Activated CD4-positive, alpha-beta memory T cell treated with anti-CD3 and anti-CD28 coated beads for 36 hours (primary cell): ENCODE results near the gene PPM1M. TPM values are rescaled to one million over a fixed set of nuclear protein-coding genes. Genes with fewer than 3 reads are reported as not detected.

ENCODE experiments used
- CTCF ChIA-PET: fragments of 350-600 bp; sonication (Branson Sonifier 250); formaldehyde crosslinking; loops from one replicate; lab custom pipeline; 2021; ENCODE audit warnings: antibody characterized with exemption, inconsistent platforms; lab: Charles Lee
- POLR2A ChIA-PET: fragments of 350-600 bp; sonication (Branson Sonifier 250); formaldehyde crosslinking; loops from one replicate; lab custom pipeline; 2021; ENCODE audit warnings: antibody characterized with exemption; lab: Charles Lee
- DNase-seq: peaks from one replicate; pipeline ENCODE4 v3.0.0-alpha.2; 2020
- H3K27ac Mint-ChIP-seq: one replicate; pipeline ENCODE4 v1.8.0; 2021; ENCODE audit warnings: mixed read lengths
- H3K27me3 Mint-ChIP-seq: one replicate; pipeline ENCODE4 v1.8.0; 2021; ENCODE audit warnings: mixed read lengths
- H3K36me3 Mint-ChIP-seq: one replicate; pipeline ENCODE4 v1.8.0; 2021; ENCODE audit warnings: mixed read lengths
- H3K4me1 Mint-ChIP-seq: one replicate; pipeline ENCODE4 v1.8.0; 2021; ENCODE audit warnings: low read depth, mixed read lengths
- H3K4me3 Mint-ChIP-seq: one replicate; pipeline ENCODE4 v1.8.0; 2021; ENCODE audit warnings: mild to moderate bottlenecking, mixed read lengths
- H3K9me3 Mint-ChIP-seq: one replicate; pipeline ENCODE4 v1.8.0; 2021; ENCODE audit warnings: mixed read lengths
- intact Hi-C: fragments of 100-400 bp; cut with micrococcal nuclease; formaldehyde crosslinking; loops from one replicate; pipeline ENCODE4 v1.15.1; 2023
- total RNA-seq, 2 experiments: library from RNA; stranded (reverse); gene quantifications; one replicate each; pipeline ENCODE4 v1.2.3, GENCODE V29; 2021

The PPM1M gene
- total RNA-seq, 2 experiments from 2014 or later = 111 TPM

DNA sequence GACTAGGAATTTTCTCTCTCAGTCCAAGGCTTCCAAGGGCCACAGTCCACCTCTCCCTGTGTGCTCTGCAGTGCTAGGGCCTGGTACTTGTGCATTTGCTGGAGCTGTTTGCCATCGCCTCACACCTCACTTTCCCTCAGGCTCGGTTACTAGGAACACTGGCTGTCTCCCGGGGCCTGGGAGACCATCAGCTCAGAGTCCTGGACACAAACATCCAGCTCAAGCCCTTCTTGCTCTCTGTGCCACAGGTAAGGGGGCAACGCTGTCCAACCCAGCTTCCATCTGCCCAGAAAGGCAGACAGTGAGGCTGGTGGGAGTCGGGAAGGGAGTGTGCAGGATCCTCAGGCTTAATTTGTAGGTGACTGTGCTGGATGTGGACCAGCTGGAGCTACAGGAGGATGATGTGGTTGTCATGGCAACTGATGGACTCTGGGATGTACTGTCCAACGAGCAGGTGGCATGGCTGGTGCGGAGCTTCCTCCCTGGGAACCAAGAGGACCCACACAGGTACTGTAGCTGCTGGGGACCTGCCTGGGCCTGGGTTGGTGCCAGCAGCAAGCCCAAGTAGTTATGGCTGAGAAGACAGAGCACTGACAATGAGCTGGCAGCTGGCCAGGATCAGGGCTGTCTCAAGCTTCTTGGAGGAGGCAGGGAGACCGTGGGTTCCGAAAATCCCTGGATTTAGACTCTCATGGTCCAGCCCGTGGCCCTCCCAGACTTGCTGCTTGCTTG is 3.4 kb downstream of the PPM1M start:
- intact Hi-C loops = no loop called here
- DNase-seq = peak; percentile 40
- peaks cover 59% of the 10 kb centered on the region for H3K36me3 Mint-ChIP-seq
- H3K27ac Mint-ChIP-seq = peak overlapping the region; percentile 94
- peak overlapping the region; percentile 95 for H3K4me3 Mint-ChIP-seq
- peaks cover 77% of the 10 kb centered on the region for H3K4me1 Mint-ChIP-seq
- CTCF ChIA-PET = interaction anchor here (0.9 to 4.9 kb wide), 6 partner anchors 10 to 90 kb away, joined by 3 to 23 read pairs (median 4); partner anchors contain the start of gene TWF2
- H3K9me3 Mint-ChIP-seq = no peaks in the 10 kb centered on the region
- POLR2A ChIA-PET = interaction anchor here (0.8 to 2.4 kb wide), 7 partner anchors 8 to 234 kb away, joined by 3 to 7 read pairs (median 6); partner anchors contain the start of gene WDR82
- H3K27me3 Mint-ChIP-seq = no peaks in the 10 kb centered on the region

DNA sequence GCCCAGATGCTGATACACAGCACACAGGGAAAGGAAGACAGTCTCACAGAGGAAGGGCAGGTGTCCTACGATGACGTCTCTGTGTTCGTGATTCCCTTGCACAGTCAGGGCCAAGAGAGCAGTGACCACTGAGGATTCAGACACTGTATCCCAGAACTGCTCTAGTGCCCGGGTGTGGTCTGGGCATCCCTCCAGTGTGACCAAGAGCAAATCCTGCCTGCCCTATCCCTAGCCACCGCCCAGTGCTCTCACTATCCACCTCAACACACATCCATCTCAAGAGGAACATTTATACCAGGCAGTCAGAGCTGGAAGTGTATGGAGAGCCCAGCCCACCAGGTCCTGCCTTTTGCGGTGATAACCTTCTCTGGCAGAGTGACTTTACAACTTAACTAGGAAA is 4.1 kb downstream of the PPM1M start:
- Mint-ChIP-seq H3K27ac (peak overlapping the region; percentile 94), H3K9me3 (no peaks in the 10 kb centered on the region), H3K4me1 (peaks cover 77% of the 10 kb centered on the region), H3K27me3 (no peaks in the 10 kb centered on the region), H3K4me3 (peak overlapping the region; percentile 18), H3K36me3 (peaks cover 62% of the 10 kb centered on the region)
- POLR2A ChIA-PET = interaction anchor here (1.0 to 5.1 kb wide), 4 partner anchors 8 to 27 kb away, joined by 3 to 87 read pairs (median 6); partner anchors contain the start of genes PPM1M and TWF2
- intact Hi-C loops = no loop called here
- CTCF ChIA-PET = interaction anchor here (1.0 to 4.9 kb wide), 4 partner anchors 11 to 29 kb away, joined by 3 to 23 read pairs (median 5); partner anchors contain the start of gene TWF2
- DNase-seq = no peak

DNA sequence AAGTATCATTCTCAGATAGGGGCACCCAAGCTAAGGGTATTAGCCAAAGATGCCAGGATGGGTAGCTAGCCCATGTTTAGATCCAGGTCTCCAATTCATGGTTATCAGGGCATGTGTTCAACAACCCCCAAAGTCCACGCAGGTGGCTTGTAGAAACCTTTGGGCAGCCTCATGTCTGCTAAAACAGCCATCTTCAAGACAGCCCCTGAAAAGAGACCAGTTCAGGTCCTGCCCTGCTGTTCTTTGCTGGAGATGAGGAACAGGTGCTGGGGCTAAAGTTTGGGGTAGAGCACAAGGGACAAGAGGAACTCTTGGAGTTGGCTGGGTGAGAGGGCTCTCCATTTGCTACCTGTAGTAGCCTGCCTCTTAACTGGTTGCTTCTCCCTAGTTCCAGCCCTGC is 4.6 kb downstream of the PPM1M start:
- intact Hi-C loops = no loop called here
- Mint-ChIP-seq H3K9me3 (no peaks in the 10 kb centered on the region), H3K36me3 (peaks cover 65% of the 10 kb centered on the region), H3K4me3 (no peak overlapping the region), H3K4me1 (peaks cover 75% of the 10 kb centered on the region), H3K27me3 (no peaks in the 10 kb centered on the region), H3K27ac (peak overlapping the region; percentile 94)
- ChIA-PET POLR2A (interaction anchor here (0.7 to 5.1 kb wide), 4 partner anchors 9 to 26 kb away, joined by 3 to 87 read pairs (median 6); partner anchors contain the start of genes PPM1M and TWF2), CTCF (interaction anchor here (1.1 to 4.9 kb wide), 4 partner anchors 18 to 89 kb away, joined by 4 to 23 read pairs (median 5); no protein-coding TSS in a partner anchor)
- DNase-seq = no peak

DNA sequence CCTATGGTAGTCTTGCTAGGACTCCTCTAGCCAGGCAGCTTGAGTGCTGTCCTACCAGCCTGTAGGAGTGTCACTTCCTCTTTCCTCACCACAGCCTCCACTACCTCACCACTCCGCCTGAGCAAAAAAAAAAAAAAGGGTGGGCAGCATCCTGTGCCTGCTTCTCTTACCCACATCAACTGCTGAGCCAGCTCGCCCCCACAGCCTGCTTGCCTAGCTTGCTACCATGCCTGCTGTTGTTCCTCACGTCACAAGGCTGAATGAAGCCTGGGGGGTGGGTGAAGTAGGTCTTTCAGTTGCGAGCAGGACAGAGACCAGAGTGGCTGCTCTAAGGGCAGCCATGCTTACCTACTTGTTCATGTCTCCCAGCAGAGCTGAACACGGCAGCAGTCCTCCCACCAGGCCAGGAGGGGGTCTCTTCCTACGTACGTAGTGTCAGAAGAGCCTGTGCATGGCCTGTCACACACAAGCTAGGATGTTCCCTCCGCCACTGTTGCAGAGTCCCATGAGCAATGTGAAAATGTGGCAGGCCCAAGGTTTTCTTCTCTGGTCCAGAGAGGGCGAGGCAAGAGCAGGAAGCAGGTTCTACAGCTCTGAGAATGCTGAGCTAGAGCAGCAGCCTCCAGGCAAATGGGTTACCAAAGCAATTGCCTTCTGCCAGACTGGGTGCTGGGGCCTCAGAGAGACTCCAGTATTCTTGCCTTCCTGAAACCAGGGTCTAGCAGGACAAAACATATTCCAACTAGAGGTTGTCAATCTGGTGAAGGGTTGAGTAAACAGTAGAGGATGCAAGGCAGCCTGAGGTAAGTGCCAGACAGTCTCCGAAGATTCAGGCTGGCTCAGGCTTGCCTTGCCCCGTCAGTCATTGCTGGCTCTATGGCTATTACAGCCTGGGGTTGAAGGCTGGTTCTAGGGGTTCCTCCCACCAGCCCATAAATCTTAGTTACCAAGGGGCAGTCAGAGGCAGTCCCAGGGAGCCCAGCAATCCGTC is 8.1 kb downstream of the PPM1M start:
- Mint-ChIP-seq H3K4me1 (peaks cover 88% of the 10 kb centered on the region), H3K36me3 (peaks cover 73% of the 10 kb centered on the region), H3K27ac (peak overlapping the region; percentile 97), H3K4me3 (peak overlapping the region; percentile 71), H3K9me3 (no peaks in the 10 kb centered on the region), H3K27me3 (no peaks in the 10 kb centered on the region)
- CTCF ChIA-PET = interaction anchor here (0.7 to 3.5 kb wide), 17 partner anchors 9 to 453 kb away, joined by 3 to 27 read pairs (median 5); partner anchors contain the start of genes TWF2 and WDR82
- POLR2A ChIA-PET = interaction anchor here (1.4 to 5.1 kb wide), 10 partner anchors 10 to 37 kb away, joined by 3 to 87 read pairs (median 6); partner anchors contain the start of genes PPM1M, TWF2 and WDR82
- DNase-seq = peak; percentile 93
- intact Hi-C loops = loop anchor here (1.0 kb wide), 3 partner anchors 12 to 25 kb away; partner anchors contain the start of gene WDR82

DNA sequence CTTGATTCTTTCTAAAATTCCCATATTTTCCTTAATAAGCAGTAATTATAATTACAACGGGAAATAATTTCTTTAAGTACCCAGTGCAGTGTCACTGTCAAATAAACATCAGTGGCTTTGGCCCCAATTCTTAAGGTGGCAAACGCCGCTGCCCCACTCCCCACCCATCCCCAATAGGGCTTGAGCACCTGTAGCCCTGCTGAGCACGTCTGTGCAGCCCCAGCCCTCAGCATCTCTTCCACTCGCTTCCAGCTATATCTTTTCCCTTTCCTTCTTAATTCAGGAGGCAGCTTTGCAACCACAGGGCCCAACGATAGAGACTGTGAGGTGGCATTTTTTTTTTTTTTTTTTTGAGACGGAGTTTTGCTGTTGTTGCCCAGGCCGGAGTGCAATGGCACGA is 9.0 kb downstream of the PPM1M start:
- Mint-ChIP-seq H3K4me3 (no peak overlapping the region), H3K27me3 (no peaks in the 10 kb centered on the region), H3K27ac (peak overlapping the region; percentile 97), H3K36me3 (peaks cover 76% of the 10 kb centered on the region), H3K9me3 (no peaks in the 10 kb centered on the region), H3K4me1 (peaks cover 88% of the 10 kb centered on the region)
- ChIA-PET POLR2A (interaction anchor here (1.6 to 5.1 kb wide), 4 partner anchors 13 to 38 kb away, joined by 3 to 87 read pairs (median 44); partner anchors contain the start of genes PPM1M, TWF2 and WDR82), CTCF (interaction anchor here (0.8 to 3.5 kb wide), 5 partner anchors 12 to 35 kb away, joined by 3 to 27 read pairs (median 5); partner anchors contain the start of gene WDR82)
- intact Hi-C loops = no loop called here
- DNase-seq = no peak

DNA sequence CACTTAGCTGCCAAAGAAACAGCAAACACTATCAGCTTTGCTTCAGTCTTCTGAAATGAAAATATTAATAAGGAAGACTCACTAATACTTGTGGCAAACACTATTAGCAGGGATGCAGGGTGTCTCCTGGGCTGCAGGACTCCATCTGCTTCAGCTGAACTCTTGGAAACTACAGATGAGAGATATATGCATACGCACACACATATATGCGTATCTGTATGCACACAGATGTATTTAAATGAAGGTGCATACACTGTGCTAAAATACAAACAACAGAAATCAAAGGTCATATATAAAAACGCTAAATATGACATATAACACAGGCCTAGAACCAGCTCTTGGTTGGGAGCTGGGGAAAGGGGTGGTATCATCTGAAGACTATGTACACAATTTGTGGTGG is 10.6 kb downstream of the PPM1M start:
- H3K4me1 Mint-ChIP-seq = peaks cover 87% of the 10 kb centered on the region
- no peak overlapping the region for H3K4me3 Mint-ChIP-seq
- DNase-seq = no peak
- H3K36me3 Mint-ChIP-seq = peaks cover 82% of the 10 kb centered on the region
- no peaks in the 10 kb centered on the region for H3K9me3 Mint-ChIP-seq
- no peaks in the 10 kb centered on the region for H3K27me3 Mint-ChIP-seq
- POLR2A ChIA-PET = interaction anchor here (0.8 to 1.8 kb wide), 2 partner anchors 14 to 16 kb away, joined by 3 to 6 read pairs; no protein-coding TSS in a partner anchor
- CTCF ChIA-PET = interaction anchor here (0.6 to 1.1 kb wide), 2 partner anchors 21 to 190 kb away, joined by 4 read pairs; no protein-coding TSS in a partner anchor
- H3K27ac Mint-ChIP-seq = peak overlapping the region; percentile 97
- intact Hi-C loops = no loop called here

DNA sequence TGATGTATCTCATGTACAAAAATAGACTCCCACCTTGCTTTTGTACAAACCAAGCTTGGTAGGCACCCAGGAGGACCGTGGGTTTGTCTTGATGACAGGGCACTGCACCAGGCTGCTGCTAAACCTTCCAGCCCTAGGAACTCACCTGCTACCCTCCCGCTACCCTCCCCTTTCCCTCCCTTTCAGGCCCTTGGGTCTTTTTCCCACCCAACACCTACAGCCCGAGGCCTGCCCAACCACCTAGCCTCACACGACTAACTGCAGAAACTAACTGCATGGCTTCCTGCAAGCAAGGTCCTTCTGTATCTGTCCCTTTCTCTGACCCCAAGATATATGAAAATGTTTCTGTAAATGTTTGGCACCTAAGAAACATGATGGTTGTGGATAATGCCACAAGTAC is 11.1 kb downstream of the PPM1M start:
- peaks cover 91% of the 10 kb centered on the region for H3K4me1 Mint-ChIP-seq
- no peak for DNase-seq

DNA sequence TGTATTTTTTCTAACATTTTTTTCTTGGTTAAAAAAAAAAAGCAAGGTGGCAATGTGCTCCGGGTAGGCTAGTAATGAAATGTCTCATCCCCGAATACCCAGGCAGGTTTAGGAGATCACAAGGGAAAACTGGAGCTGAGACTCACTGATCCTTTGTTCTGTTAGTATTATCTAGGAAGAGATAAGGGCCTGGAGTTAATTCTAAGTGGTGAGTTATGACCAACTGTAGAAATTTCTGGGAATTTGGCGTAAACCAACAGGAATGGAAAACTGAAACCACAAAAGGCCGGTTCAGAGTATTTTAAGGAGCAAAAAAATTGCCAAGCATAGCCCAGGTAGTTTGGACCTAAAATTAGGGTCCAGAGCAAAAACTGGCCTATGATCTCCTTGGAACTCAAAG is 12.4 kb downstream of the PPM1M start:
- Mint-ChIP-seq H3K27me3 (no peaks in the 10 kb centered on the region), H3K4me1 (peaks cover 91% of the 10 kb centered on the region), H3K9me3 (no peaks in the 10 kb centered on the region), H3K4me3 (no peak overlapping the region), H3K27ac (peak overlapping the region; percentile 97), H3K36me3 (peaks cover 87% of the 10 kb centered on the region)
- POLR2A ChIA-PET = interaction anchor here (0.7 to 1.6 kb wide), 3 partner anchors 9 to 24 kb away, joined by 3 to 6 read pairs (median 4); partner anchors contain the start of gene PPM1M
- no peak for DNase-seq
- intact Hi-C loops = no loop called here
- CTCF ChIA-PET = interaction anchor here (1.4 to 4.2 kb wide), 2 partner anchors 13 to 26 kb away, joined by 5 to 21 read pairs; no protein-coding TSS in a partner anchor

More for the DNA sequence above, 11.1 kb downstream of the PPM1M start:
- intact Hi-C loops = no loop called here
- POLR2A ChIA-PET = interaction anchor here (0.8 to 1.8 kb wide), 3 partner anchors 8 to 16 kb away, joined by 3 to 6 read pairs (median 5); no protein-coding TSS in a partner anchor
- Mint-ChIP-seq H3K36me3 (peaks cover 83% of the 10 kb centered on the region), H3K27me3 (no peaks in the 10 kb centered on the region), H3K9me3 (no peaks in the 10 kb centered on the region), H3K27ac (peak overlapping the region; percentile 97), H3K4me3 (no peak overlapping the region)
- CTCF ChIA-PET = interaction anchor here (1.1 kb wide), 1 partner anchor 190 kb away, joined by 4 read pairs; no protein-coding TSS in a partner anchor

DNA sequence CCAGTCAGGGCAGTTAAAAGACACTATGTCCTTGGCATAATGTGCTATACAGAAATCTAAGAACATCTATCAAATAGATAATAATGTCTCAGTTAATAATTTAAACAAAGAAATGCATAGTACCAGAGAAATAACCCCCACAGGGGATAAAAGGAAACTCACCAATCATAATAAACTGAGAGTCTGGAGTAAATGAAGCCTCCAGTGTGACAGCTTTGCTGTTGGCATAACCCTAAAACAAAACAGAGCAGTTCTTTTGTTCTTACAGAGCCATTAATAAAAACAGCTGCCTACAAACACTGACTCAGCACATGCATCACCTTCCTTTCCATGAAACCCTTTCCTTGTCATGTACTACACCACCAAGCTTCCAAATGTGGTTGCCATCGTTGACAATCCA is 13.5 kb downstream of the PPM1M start:
- DNase-seq = no peak
- peak overlapping the region; percentile 97 for H3K27ac Mint-ChIP-seq
- ChIA-PET POLR2A (interaction anchor here (0.6 to 1.6 kb wide), 3 partner anchors 13 to 28 kb away, joined by 3 to 4 read pairs (median 3); partner anchors contain the start of gene PPM1M), CTCF (interaction anchor here (0.8 to 4.2 kb wide), 5 partner anchors 12 to 39 kb away, joined by 3 to 21 read pairs (median 5); no protein-coding TSS in a partner anchor)
- H3K4me3 Mint-ChIP-seq = no peak overlapping the region
- peaks cover 90% of the 10 kb centered on the region for H3K4me1 Mint-ChIP-seq
- intact Hi-C loops = loop anchor here (1.0 kb wide), 1 partner anchor 9 kb away; no protein-coding TSS in a partner anchor
- H3K27me3 Mint-ChIP-seq = no peaks in the 10 kb centered on the region
- H3K9me3 Mint-ChIP-seq = no peaks in the 10 kb centered on the region
- peaks cover 91% of the 10 kb centered on the region for H3K36me3 Mint-ChIP-seq

DNA sequence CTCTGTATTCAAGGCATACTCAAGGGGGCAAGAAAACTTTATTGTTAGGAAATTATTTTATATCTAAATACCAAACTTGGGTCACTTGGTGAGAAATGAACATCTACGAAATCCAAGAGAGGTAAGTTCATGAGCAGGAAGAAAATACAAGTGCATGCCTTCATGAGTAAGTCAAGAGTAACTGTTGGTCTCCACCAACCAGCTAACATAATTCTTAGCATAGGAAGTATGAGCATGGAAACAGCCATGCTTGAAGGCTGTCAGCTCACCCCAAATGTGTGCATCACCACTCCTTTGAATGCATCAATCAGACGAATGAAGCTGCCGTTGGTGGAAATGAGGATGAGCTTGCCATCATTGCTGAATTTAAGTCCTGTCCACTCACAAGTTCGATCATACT is 13.9 kb downstream of the PPM1M start:
- CTCF ChIA-PET = interaction anchor here (0.8 to 4.2 kb wide), 6 partner anchors 9 to 80 kb away, joined by 3 to 21 read pairs (median 6); no protein-coding TSS in a partner anchor
- H3K36me3 Mint-ChIP-seq = peaks cover 92% of the 10 kb centered on the region
- intact Hi-C loops = loop anchor here (1.0 kb wide), 1 partner anchor 9 kb away; no protein-coding TSS in a partner anchor
- DNase-seq = no peak
- no peaks in the 10 kb centered on the region for H3K9me3 Mint-ChIP-seq
- no peaks in the 10 kb centered on the region for H3K27me3 Mint-ChIP-seq
- POLR2A ChIA-PET = interaction anchor here (0.6 to 1.0 kb wide), 3 partner anchors 13 to 28 kb away, joined by 3 to 4 read pairs (median 3); no protein-coding TSS in a partner anchor
- H3K4me1 Mint-ChIP-seq = peaks cover 90% of the 10 kb centered on the region
- H3K4me3 Mint-ChIP-seq = no peak overlapping the region
- H3K27ac Mint-ChIP-seq = peak overlapping the region; percentile 97
